ENCODE data around the gene ADPGK.

The ADPGK gene

GRCh38 chr15:72786676-72787345 is 3.3 kb upstream of the ADPGK start:
- peaks cover 2% of the 10 kb centered on the region for H3K4me1 ChIP-seq (ENCODE audit: control insufficient read depth, insufficient read depth, low read length)
- no peak overlapping the region for H3K9ac ChIP-seq (ENCODE audit: low read depth, low read length)
- H3K36me3 ChIP-seq (ENCODE audit: control insufficient read depth, insufficient read depth, low read length) = no peaks in the 10 kb centered on the region
- no peak overlapping the region for H3K4me3 ChIP-seq (ENCODE audit: low read depth, low read length)
- H3K9me3 ChIP-seq (ENCODE audit: control insufficient read depth, insufficient read depth, low read length) = no peaks in the 10 kb centered on the region
- no peaks in the 10 kb centered on the region for H3K27me3 ChIP-seq (ENCODE audit: control insufficient read depth, insufficient read depth, low read length)

- Histone ChIP-seq H3K27me3 (ENCODE audit: control insufficient read depth, insufficient read depth, low read length) (no peaks in the 10 kb centered on the region), H3K4me3 (ENCODE audit: low read depth, low read length) (no peak overlapping the region), H3K4me1 (ENCODE audit: control insufficient read depth, insufficient read depth, low read length) (peaks cover 7% of the 10 kb centered on the region), H3K9ac (ENCODE audit: low read depth, low read length) (no peak overlapping the region), H3K36me3 (ENCODE audit: control insufficient read depth, insufficient read depth, low read length) (no peaks in the 10 kb centered on the region), H3K9me3 (ENCODE audit: control insufficient read depth, insufficient read depth, low read length) (no peaks in the 10 kb centered on the region)
Measured at GRCh38 chr15:72786242-72786641, 2.7 kb upstream of the ADPGK start.

- no peak overlapping the region for H3K9ac ChIP-seq (ENCODE audit: low read depth, low read length)
- H3K4me3 ChIP-seq (ENCODE audit: low read depth, low read length) = no peak overlapping the region
- H3K27me3 ChIP-seq (ENCODE audit: control insufficient read depth, insufficient read depth, low read length) = no peaks in the 10 kb centered on the region
- H3K9me3 ChIP-seq (ENCODE audit: control insufficient read depth, insufficient read depth, low read length) = no peaks in the 10 kb centered on the region
- H3K4me1 ChIP-seq (ENCODE audit: control insufficient read depth, insufficient read depth, low read length) = peaks cover 7% of the 10 kb centered on the region
- no peaks in the 10 kb centered on the region for H3K36me3 ChIP-seq (ENCODE audit: control insufficient read depth, insufficient read depth, low read length)
Measured at GRCh38 chr15:72785841-72786240, 2.3 kb upstream of the ADPGK start.

- Histone ChIP-seq H3K27me3 (ENCODE audit: control insufficient read depth, insufficient read depth, low read length) (no peaks in the 10 kb centered on the region), H3K9me3 (ENCODE audit: control insufficient read depth, insufficient read depth, low read length) (no peaks in the 10 kb centered on the region), H3K4me1 (ENCODE audit: control insufficient read depth, insufficient read depth, low read length) (peaks cover 7% of the 10 kb centered on the region), H3K4me3 (ENCODE audit: low read depth, low read length) (no peak overlapping the region), H3K36me3 (ENCODE audit: control insufficient read depth, insufficient read depth, low read length) (no peaks in the 10 kb centered on the region), H3K9ac (ENCODE audit: low read depth, low read length) (no peak overlapping the region)
Measured at GRCh38 chr15:72785432-72785831, 1.9 kb upstream of the ADPGK start.

GRCh38 chr15:72784456-72784876 is 908 bp upstream of the ADPGK start:
- peaks cover 7% of the 10 kb centered on the region for H3K4me1 ChIP-seq (ENCODE audit: control insufficient read depth, insufficient read depth, low read length)
- H3K27me3 ChIP-seq (ENCODE audit: control insufficient read depth, insufficient read depth, low read length) = no peaks in the 10 kb centered on the region
- peak overlapping the region; percentile 80 for H3K4me3 ChIP-seq (ENCODE audit: low read depth, low read length)
- peak overlapping the region; percentile 39 for H3K9ac ChIP-seq (ENCODE audit: low read depth, low read length)
- H3K9me3 ChIP-seq (ENCODE audit: control insufficient read depth, insufficient read depth, low read length) = no peaks in the 10 kb centered on the region
- no peaks in the 10 kb centered on the region for H3K36me3 ChIP-seq (ENCODE audit: control insufficient read depth, insufficient read depth, low read length)

- Histone ChIP-seq H3K9me3 (ENCODE audit: control insufficient read depth, insufficient read depth, low read length) (no peaks in the 10 kb centered on the region), H3K9ac (ENCODE audit: low read depth, low read length) (peak overlapping the region; percentile 91)
Measured at GRCh38 chr15:72783004-72783639, 436 bp downstream of the ADPGK start.

GRCh38 chr15:72782274-72783003 is 1.1 kb downstream of the ADPGK start:
- H3K27me3 ChIP-seq (ENCODE audit: control insufficient read depth, insufficient read depth, low read length) = no peaks in the 10 kb centered on the region
- peak overlapping the region; percentile 91 for H3K9ac ChIP-seq (ENCODE audit: low read depth, low read length)
- H3K36me3 ChIP-seq (ENCODE audit: control insufficient read depth, insufficient read depth, low read length) = no peaks in the 10 kb centered on the region
- H3K4me3 ChIP-seq (ENCODE audit: low read depth, low read length) = peak overlapping the region; percentile 80
- H3K4me1 ChIP-seq (ENCODE audit: control insufficient read depth, insufficient read depth, low read length) = peaks cover 7% of the 10 kb centered on the region
- H3K9me3 ChIP-seq (ENCODE audit: control insufficient read depth, insufficient read depth, low read length) = no peaks in the 10 kb centered on the region

More at GRCh38 chr15:72783004-72783639, 436 bp downstream of the ADPGK start:
- H3K27me3 ChIP-seq (ENCODE audit: control insufficient read depth, insufficient read depth, low read length) = no peaks in the 10 kb centered on the region
- H3K4me3 ChIP-seq (ENCODE audit: low read depth, low read length) = peak overlapping the region; percentile 80
- H3K4me1 ChIP-seq (ENCODE audit: control insufficient read depth, insufficient read depth, low read length) = peaks cover 7% of the 10 kb centered on the region
- no peaks in the 10 kb centered on the region for H3K36me3 ChIP-seq (ENCODE audit: control insufficient read depth, insufficient read depth, low read length)

GRCh38 chr15:72781631-72782030 is 1.9 kb downstream of the ADPGK start:
- H3K4me3 ChIP-seq (ENCODE audit: low read depth, low read length) = peak overlapping the region; percentile 35
- H3K36me3 ChIP-seq (ENCODE audit: control insufficient read depth, insufficient read depth, low read length) = no peaks in the 10 kb centered on the region
- H3K9ac ChIP-seq (ENCODE audit: low read depth, low read length) = no peak overlapping the region
- H3K4me1 ChIP-seq (ENCODE audit: control insufficient read depth, insufficient read depth, low read length) = peaks cover 7% of the 10 kb centered on the region
- no peaks in the 10 kb centered on the region for H3K27me3 ChIP-seq (ENCODE audit: control insufficient read depth, insufficient read depth, low read length)
- H3K9me3 ChIP-seq (ENCODE audit: control insufficient read depth, insufficient read depth, low read length) = no peaks in the 10 kb centered on the region

- no peaks in the 10 kb centered on the region for H3K27me3 ChIP-seq (ENCODE audit: control insufficient read depth, insufficient read depth, low read length)
Measured at GRCh38 chr15:72778796-72779195, 4.8 kb downstream of the ADPGK start.

GRCh38 chr15:72774696-72775383 is 8.7 kb downstream of the ADPGK start:
- Histone ChIP-seq H3K27me3 (ENCODE audit: control insufficient read depth, insufficient read depth, low read length) (no peaks in the 10 kb centered on the region), H3K4me1 (ENCODE audit: control insufficient read depth, insufficient read depth, low read length) (peaks cover 2% of the 10 kb centered on the region), H3K9ac (ENCODE audit: low read depth, low read length) (no peak overlapping the region), H3K9me3 (ENCODE audit: control insufficient read depth, insufficient read depth, low read length) (no peaks in the 10 kb centered on the region), H3K36me3 (ENCODE audit: control insufficient read depth, insufficient read depth, low read length) (peaks cover 12% of the 10 kb centered on the region), H3K4me3 (ENCODE audit: low read depth, low read length) (no peak overlapping the region)

More at GRCh38 chr15:72778796-72779195, 4.8 kb downstream of the ADPGK start:
- Histone ChIP-seq H3K9ac (ENCODE audit: low read depth, low read length) (no peak overlapping the region), H3K9me3 (ENCODE audit: control insufficient read depth, insufficient read depth, low read length) (no peaks in the 10 kb centered on the region), H3K4me1 (ENCODE audit: control insufficient read depth, insufficient read depth, low read length) (peaks cover 7% of the 10 kb centered on the region), H3K4me3 (ENCODE audit: low read depth, low read length) (no peak overlapping the region), H3K36me3 (ENCODE audit: control insufficient read depth, insufficient read depth, low read length) (peaks cover 4% of the 10 kb centered on the region)

GRCh38 chr15:72771329-72771725 is 12.2 kb downstream of the ADPGK start:
- Histone ChIP-seq H3K27me3 (ENCODE audit: control insufficient read depth, insufficient read depth, low read length) (no peaks in the 10 kb centered on the region), H3K4me3 (ENCODE audit: low read depth, low read length) (no peak overlapping the region), H3K36me3 (ENCODE audit: control insufficient read depth, insufficient read depth, low read length) (peaks cover 17% of the 10 kb centered on the region), H3K9me3 (ENCODE audit: control insufficient read depth, insufficient read depth, low read length) (no peaks in the 10 kb centered on the region), H3K4me1 (ENCODE audit: control insufficient read depth, insufficient read depth, low read length) (peaks cover 2% of the 10 kb centered on the region), H3K9ac (ENCODE audit: low read depth, low read length) (no peak overlapping the region)

All from iPS-15b (cell line).